Measurements from ENCODE around the gene FAM227B. TPM values are rescaled to one million over a fixed set of nuclear protein-coding genes. Genes with fewer than 3 reads are reported as not detected.

Gene FAM227B
- polyA plus RNA-seq, 1 donor (not counting 4 experiments of a cell fraction or from before 2014, with no cell fraction given): 7.2 TPM

DNA sequence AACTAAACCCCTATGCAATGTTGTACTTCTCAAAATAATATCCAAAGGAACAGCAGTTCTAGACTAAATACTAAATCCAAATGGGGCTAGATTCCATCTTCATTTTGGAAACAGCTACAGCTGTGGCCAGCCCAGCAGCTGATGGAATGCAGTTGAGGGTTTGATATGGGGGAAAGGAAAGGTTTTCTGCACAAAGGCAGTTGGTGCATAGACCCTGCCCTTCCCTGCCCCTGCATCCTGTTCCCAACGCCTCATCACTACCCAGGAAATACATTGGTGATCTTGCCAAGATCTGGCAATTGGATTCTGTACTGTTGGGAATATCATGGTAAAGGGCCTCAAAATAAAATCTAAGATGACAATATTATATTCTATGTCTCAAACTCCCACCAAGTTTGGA, 44.1 kb upstream of the FAM227B start:
- Histone ChIP-seq H3K4me3 (ENCODE audit: control insufficient read depth in 2 of 3, extremely low read depth in 1 of 3, insufficient read depth in 2 of 3, low read depth in 1 of 3, low read length in 3 of 3) (no peak overlapping the region), H3K9ac (ENCODE audit: control insufficient read depth, extremely low read depth, insufficient read depth, low read length) (no peak overlapping the region), H3K4me2 (ENCODE audit: control insufficient read depth, extremely low read depth, insufficient read depth, low read depth, low read length) (no peak overlapping the region), H3K27ac (ENCODE audit: control insufficient read depth, insufficient read depth, low read length) (no peak overlapping the region), H3K9me1 (ENCODE audit: control insufficient read depth, extremely low read depth, insufficient read depth, low read length) (no peaks in the 10 kb centered on the region), H3K36me3 (ENCODE audit: control insufficient read depth in 2 of 2, extremely low read depth in 1 of 2, insufficient read depth in 2 of 2, low read length in 2 of 2) (no peaks in the 10 kb centered on the region), H4K20me1 (ENCODE audit: control insufficient read depth, extremely low read depth, insufficient read depth, low read length) (no peaks in the 10 kb centered on the region), H3K27me3 (ENCODE audit: control insufficient read depth, extremely low read depth, insufficient read depth, low read length) (no peaks in the 10 kb centered on the region), H3K79me2 (ENCODE audit: control insufficient read depth, insufficient read depth, low read length) (no peaks in the 10 kb centered on the region), H3K4me1 (ENCODE audit: control insufficient read depth, extremely low read depth, insufficient read depth, low read length) (no peaks in the 10 kb centered on the region), H3K9me3 (ENCODE audit: control insufficient read depth, low read depth, low read length) (no peaks in the 10 kb centered on the region), H2AFZ (ENCODE audit: control insufficient read depth, low read length) (no peak overlapping the region)
- TF ChIP-seq, protein P1, sequence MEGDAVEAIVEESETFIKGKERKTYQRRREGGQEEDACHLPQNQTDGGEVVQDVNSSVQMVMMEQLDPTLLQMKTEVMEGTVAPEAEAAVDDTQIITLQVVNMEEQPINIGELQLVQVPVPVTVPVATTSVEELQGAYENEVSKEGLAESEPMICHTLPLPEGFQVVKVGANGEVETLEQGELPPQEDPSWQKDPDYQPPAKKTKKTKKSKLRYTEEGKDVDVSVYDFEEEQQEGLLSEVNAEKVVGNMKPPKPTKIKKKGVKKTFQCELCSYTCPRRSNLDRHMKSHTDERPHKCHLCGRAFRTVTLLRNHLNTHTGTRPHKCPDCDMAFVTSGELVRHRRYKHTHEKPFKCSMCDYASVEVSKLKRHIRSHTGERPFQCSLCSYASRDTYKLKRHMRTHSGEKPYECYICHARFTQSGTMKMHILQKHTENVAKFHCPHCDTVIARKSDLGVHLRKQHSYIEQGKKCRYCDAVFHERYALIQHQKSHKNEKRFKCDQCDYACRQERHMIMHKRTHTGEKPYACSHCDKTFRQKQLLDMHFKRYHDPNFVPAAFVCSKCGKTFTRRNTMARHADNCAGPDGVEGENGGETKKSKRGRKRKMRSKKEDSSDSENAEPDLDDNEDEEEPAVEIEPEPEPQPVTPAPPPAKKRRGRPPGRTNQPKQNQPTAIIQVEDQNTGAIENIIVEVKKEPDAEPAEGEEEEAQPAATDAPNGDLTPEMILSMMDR (optimal IDR thresholded peaks at IDR 0.05 in 1 of 3, IDR thresholded peaks at IDR 0.05 in 1 of 3, conservative IDR thresholded peaks at IDR 0.05 in 1 of 3; ENCODE audit: extremely low read depth in 1 of 3, insufficient read depth in 2 of 3, low read length in 3 of 3): no peak
- dilution Hi-C loops (cut with MboI; ENCODE audit: extremely low pct_ligation_motif_present, low sequenced_read_pairs): no loop called here
- no peak for DNase-seq (ENCODE audit: low read depth, low spot score)
- FAIRE-seq: no peak

DNA sequence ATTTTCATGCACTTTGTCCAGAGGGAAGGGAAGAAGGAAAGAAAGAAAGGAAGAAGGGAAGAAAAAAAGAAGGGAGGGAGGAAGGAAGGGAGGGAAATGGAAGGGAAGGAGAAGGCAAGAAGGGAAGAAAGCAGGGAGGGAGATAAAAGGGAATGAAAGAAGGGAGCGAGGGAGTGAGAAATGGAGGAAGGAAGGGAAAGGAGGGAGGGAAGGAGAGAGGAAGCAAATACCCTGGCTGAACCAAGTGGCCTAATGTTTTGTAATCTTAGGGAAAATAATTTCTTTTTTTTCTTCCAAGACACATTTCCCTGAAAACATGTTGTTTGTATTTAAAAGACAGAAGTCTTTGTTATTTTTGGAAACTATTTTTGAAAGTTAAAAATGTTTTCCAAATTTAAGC, 36.1 kb upstream of the FAM227B start:
- FAIRE-seq: no peak
- DNase-seq (ENCODE audit: low read depth, low spot score): no peak
- dilution Hi-C loops (cut with MboI; ENCODE audit: extremely low pct_ligation_motif_present, low sequenced_read_pairs): no loop called here
- Histone ChIP-seq H4K20me1 (ENCODE audit: control insufficient read depth, extremely low read depth, insufficient read depth, low read length) (no peaks in the 10 kb centered on the region), H3K79me2 (ENCODE audit: control insufficient read depth, insufficient read depth, low read length) (no peaks in the 10 kb centered on the region), H3K4me1 (ENCODE audit: control insufficient read depth, extremely low read depth, insufficient read depth, low read length) (no peaks in the 10 kb centered on the region), H3K36me3 (ENCODE audit: control insufficient read depth in 2 of 2, extremely low read depth in 1 of 2, insufficient read depth in 2 of 2, low read length in 2 of 2) (no peaks in the 10 kb centered on the region), H3K4me3 (ENCODE audit: control insufficient read depth in 2 of 3, extremely low read depth in 1 of 3, insufficient read depth in 2 of 3, low read depth in 1 of 3, low read length in 3 of 3) (no peak overlapping the region), H3K9ac (ENCODE audit: control insufficient read depth, extremely low read depth, insufficient read depth, low read length) (no peak overlapping the region), H2AFZ (ENCODE audit: control insufficient read depth, low read length) (no peak overlapping the region), H3K27ac (ENCODE audit: control insufficient read depth, insufficient read depth, low read length) (no peak overlapping the region), H3K9me3 (ENCODE audit: control insufficient read depth, low read depth, low read length) (no peaks in the 10 kb centered on the region), H3K27me3 (ENCODE audit: control insufficient read depth, extremely low read depth, insufficient read depth, low read length) (no peaks in the 10 kb centered on the region), H3K4me2 (ENCODE audit: control insufficient read depth, extremely low read depth, insufficient read depth, low read depth, low read length) (no peak overlapping the region), H3K9me1 (ENCODE audit: control insufficient read depth, extremely low read depth, insufficient read depth, low read length) (no peaks in the 10 kb centered on the region)
- TF ChIP-seq EZH2 (IDR thresholded peaks at IDR 0.05; ENCODE audit: low read length): no peak
- TF ChIP-seq, protein P1 (optimal IDR thresholded peaks at IDR 0.05 in 1 of 3, IDR thresholded peaks at IDR 0.05 in 1 of 3, conservative IDR thresholded peaks at IDR 0.05 in 1 of 3; ENCODE audit: extremely low read depth in 1 of 3, insufficient read depth in 2 of 3, low read length in 3 of 3): no peak
